HCT116 (cell line): ENCODE data around the gene CDC14A. TPM values are rescaled to one million over a fixed set of nuclear protein-coding genes. Genes with fewer than 3 reads are reported as not detected.

ENCODE experiments used
- ATAC-seq: fragments of 200-7000 bp; cut with Tn5 transposase; 2 replicates; pipeline ENCODE4 v1.9.1; 2020; ENCODE audit warnings: mild to moderate bottlenecking, moderate library complexity
- BruUV-seq: library from RNA; stranded (reverse); fragments of 400-500 nt; replicated peaks from 2 replicates; lab custom pipeline; 2021; lab: Mats Ljungman, UMichigan
- CTCF ChIA-PET: fragments of 300-600 bp; sonication (Branson Sonifier 250); formaldehyde crosslinking; loops from one replicate; lab custom pipeline; 2021; ENCODE audit warnings: antibody characterized with exemption; lab: Charles Lee
- POLR2A ChIA-PET: fragments of 300-600, 350-600 bp; sonication (Branson Sonifier 250); formaldehyde crosslinking; loops from one replicate; lab custom pipeline; 2021; ENCODE audit warnings: antibody characterized with exemption; lab: Charles Lee
- RAD21 ChIA-PET, 2 experiments: fragments of 300-600 bp; sonication (Branson Sonifier 250); formaldehyde crosslinking; loops; one replicate each; lab custom pipeline; 2023; ENCODE audit warnings: low total read pairs in 2 of 2; ENCODE audit not compliant: uncharacterized antibody in 2 of 2, unreplicated experiment in 2 of 2, low non-redundant PET in 1 of 2; lab: Charles Lee
- DNase-seq: peaks from one replicate; pipeline ENCODE4 v3.0.0-alpha.2; 2010; ENCODE audit warnings: low read depth, low spot score
- H2AFZ ChIP-seq: fragments of 200-600 bp; shearing (Covaris generic), sonication (generic); 2 replicates; pipeline ENCODE4 v1.6.1; 2017; ENCODE audit warnings: low read depth, mixed run types, mixed read lengths, antibody characterized with exemption, low read length; ENCODE audit not compliant: poor library complexity, severe bottlenecking
- H3K27ac ChIP-seq: 2 replicates; pipeline ENCODE4 v1.5.1; 2012; ENCODE audit warnings: low read depth, low read length
- H3K27me3 ChIP-seq: fragments of 200-600 bp; sonication (generic); 2 replicates; pipeline ENCODE4 v1.6.1; 2016; ENCODE audit warnings: mixed run types, low read length, mixed read lengths; ENCODE audit not compliant: insufficient read depth
- H3K36me3 ChIP-seq, 2 experiments: fragments of 200-500 bp in 1 of 2; fragments of 200-600 bp in 1 of 2; sonication (Bioruptor generic) in 1 of 2; sonication (generic) in 1 of 2; 2 replicates each; pipeline versions ENCODE4 v1.5.1 to v1.6.1; 2014 to 2016; ENCODE audit warnings: low read length in 2 of 2, inconsistent platforms in 1 of 2, mixed read lengths in 1 of 2, mixed run types in 1 of 2; ENCODE audit not compliant: insufficient read depth in 2 of 2, control insufficient read depth in 1 of 2
- H3K4me1 ChIP-seq, 2 experiments: fragments of 200-600 bp in 1 of 2; sonication (generic) in 1 of 2; 2 replicates each; pipeline versions ENCODE4 v1.5.1 to v1.6.1; 2012 to 2017; ENCODE audit warnings: low read length in 2 of 2, inconsistent platforms in 1 of 2, mild to moderate bottlenecking in 1 of 2, mixed read lengths in 1 of 2, mixed run types in 1 of 2, moderate library complexity in 1 of 2; ENCODE audit not compliant: insufficient read depth in 2 of 2, control insufficient read depth in 1 of 2
- H3K4me2 ChIP-seq: fragments of 200-600 bp; sonication (generic); 2 replicates; pipeline ENCODE4 v1.6.1; 2017; ENCODE audit warnings: mixed run types, low read length, mixed read lengths
- H3K4me3 ChIP-seq, 2 experiments: fragments of 200-600 bp in 1 of 2; sonication (generic) in 1 of 2; replicated peaks in 1 of 2; 2 replicates each; pipeline ENCODE4 v1.5.1; 2011 to 2016; ENCODE audit warnings: low read length in 2 of 2, control low read depth in 1 of 2, low read depth in 1 of 2, mild to moderate bottlenecking in 1 of 2, mixed read lengths in 1 of 2, mixed run types in 1 of 2
- H3K79me2 ChIP-seq: fragments of 200-600 bp; sonication (generic); 2 replicates; pipeline ENCODE4 v1.6.1; 2017; ENCODE audit warnings: mild to moderate bottlenecking, mixed run types, low read length, moderate library complexity, mixed read lengths; ENCODE audit not compliant: insufficient read depth
- H3K9ac ChIP-seq: fragments of 200-600 bp; sonication (generic); 2 replicates; pipeline ENCODE4 v1.6.1; 2016; ENCODE audit warnings: low read length, mixed read lengths
- H3K9me2 ChIP-seq: fragments of 200-600 bp; sonication (generic), shearing (Covaris generic); 2 replicates; pipeline ENCODE4 v1.6.1; 2017; ENCODE audit warnings: mixed run types, mild to moderate bottlenecking, moderate library complexity; ENCODE audit not compliant: insufficient read depth
- H3K9me3 ChIP-seq, 2 experiments: fragments of 200-500 bp in 1 of 2; fragments of 200-600 bp in 1 of 2; sonication (Bioruptor generic) in 1 of 2; sonication (generic) in 1 of 2; 2 replicates each; pipeline ENCODE4 v1.6.1; 2014 to 2017; ENCODE audit warnings: low read length in 2 of 2, mixed read lengths in 2 of 2, inconsistent platforms in 1 of 2, low read depth in 1 of 2, mild to moderate bottlenecking in 1 of 2, mixed run types in 1 of 2, moderate library complexity in 1 of 2; ENCODE audit not compliant: control insufficient read depth in 1 of 2, insufficient read depth in 1 of 2
- H4K20me1 ChIP-seq: fragments of 200-600 bp; sonication (generic), shearing (Covaris generic); 2 replicates; pipeline ENCODE4 v1.6.1; 2017; ENCODE audit warnings: mixed run types, mild to moderate bottlenecking, moderate library complexity; ENCODE audit not compliant: insufficient read depth
- CBX3 ChIP-seq: IDR thresholded peaks from 2 replicates; pipeline ENCODE4 v1.6.1; 2012; ENCODE audit warnings: low read depth
- CEBPB ChIP-seq: IDR thresholded peaks from 2 replicates; pipeline ENCODE4 v1.6.1; 2012; ENCODE audit warnings: low read depth
- EGR1 ChIP-seq: IDR thresholded peaks from 2 replicates; pipeline ENCODE4 v1.6.1; 2012; ENCODE audit warnings: low read depth
- ELF1 ChIP-seq: IDR thresholded peaks from 2 replicates; pipeline ENCODE4 v1.6.1; 2012; ENCODE audit warnings: low read depth, borderline replicate concordance
- EZH2 ChIP-seq: fragments of 200-600 bp; sonication (generic); IDR thresholded peaks from 2 replicates; pipeline ENCODE4 v1.6.1; 2017; ENCODE audit warnings: antibody characterized with exemption, mixed run types
- EZH2phosphoT487 ChIP-seq: fragments of 200-600 bp; IDR thresholded peaks from 2 replicates; pipeline ENCODE4 v1.6.1; 2018; ENCODE audit warnings: antibody characterized with exemption, borderline replicate concordance
- FOSL1 ChIP-seq: IDR thresholded peaks from 2 replicates; pipeline ENCODE4 v1.6.1; 2012; ENCODE audit warnings: low read depth
- JUND ChIP-seq: IDR thresholded peaks from 2 replicates; pipeline ENCODE4 v1.6.1; 2012
- POLR2A ChIP-seq: IDR thresholded peaks from 2 replicates; pipeline ENCODE4 v1.7.0; 2011; ENCODE audit warnings: borderline replicate concordance; ENCODE audit not compliant: insufficient read depth, insufficient read length; ENCODE audit errors: extremely low read depth
- POLR2AphosphoS5 ChIP-seq: IDR thresholded peaks from 2 replicates; pipeline ENCODE4 v1.6.1; 2011; ENCODE audit warnings: mild to moderate bottlenecking, low read depth, low read length, moderate library complexity
- RAD21 ChIP-seq: IDR thresholded peaks from 2 replicates; pipeline ENCODE4 v1.6.1; 2012; ENCODE audit warnings: low read depth, mild to moderate bottlenecking
- SP1 ChIP-seq: IDR thresholded peaks from 2 replicates; pipeline ENCODE4 v1.6.1; 2012; ENCODE audit warnings: low read depth
- SRF ChIP-seq: IDR thresholded peaks from 2 replicates; pipeline ENCODE4 v1.6.1; 2012; ENCODE audit warnings: low read depth
- TCF7L2 ChIP-seq: IDR thresholded peaks from 2 replicates; pipeline ENCODE4 v1.7.0; 2011; ENCODE audit warnings: borderline replicate concordance, inconsistent platforms; ENCODE audit not compliant: insufficient read depth, insufficient read length; ENCODE audit errors: extremely low read depth
- YY1 ChIP-seq: IDR thresholded peaks from 2 replicates; pipeline ENCODE4 v1.6.1; 2011; ENCODE audit warnings: low read length, low read depth, moderate library complexity, mild to moderate bottlenecking; ENCODE audit not compliant: insufficient replicate concordance; ENCODE audit errors: extremely low read depth
- intact Hi-C: fragments of 100-400 bp; cut with micrococcal nuclease; formaldehyde crosslinking; loops from 2 replicates; pipeline ENCODE4 v1.10.0; 2022
- total RNA-seq: library from RNA; stranded (reverse); gene quantifications from one replicate; pipeline ENCODE4 v1.2.1, GENCODE V29; 2021; ENCODE audit not compliant: unreplicated experiment
- TF ChIP-seq, protein P1 (sequence below): IDR thresholded peaks from 2 replicates; pipeline ENCODE4 v1.6.1; 2012
- TF ChIP-seq, protein P2 (sequence below): IDR thresholded peaks from 2 replicates; pipeline ENCODE4 v1.6.1; 2012
- TF ChIP-seq, protein P3 (sequence below): IDR thresholded peaks from 2 replicates; pipeline ENCODE4 v1.6.1; 2012; ENCODE audit warnings: low read depth
- TF ChIP-seq, protein P4 (sequence below), 3 experiments: fragments of 200-600 bp in 1 of 3; sonication (generic) in 1 of 3; IDR thresholded peaks in 2 of 3; conservative IDR thresholded peaks in 1 of 3; 2 replicates each; pipeline ENCODE4 v1.5.1; 2012 to 2017; ENCODE audit warnings: low read depth in 2 of 3, low read length in 2 of 3, antibody characterized with exemption in 1 of 3, borderline replicate concordance in 1 of 3, control low read depth in 1 of 3, mild to moderate bottlenecking in 1 of 3, mixed read lengths in 1 of 3, mixed run types in 1 of 3, moderate library complexity in 1 of 3; ENCODE audit not compliant: insufficient read depth in 1 of 3

Gene CDC14A
- total RNA-seq, 1 experiment from 2014 or later: 5.1 TPM

DNA sequence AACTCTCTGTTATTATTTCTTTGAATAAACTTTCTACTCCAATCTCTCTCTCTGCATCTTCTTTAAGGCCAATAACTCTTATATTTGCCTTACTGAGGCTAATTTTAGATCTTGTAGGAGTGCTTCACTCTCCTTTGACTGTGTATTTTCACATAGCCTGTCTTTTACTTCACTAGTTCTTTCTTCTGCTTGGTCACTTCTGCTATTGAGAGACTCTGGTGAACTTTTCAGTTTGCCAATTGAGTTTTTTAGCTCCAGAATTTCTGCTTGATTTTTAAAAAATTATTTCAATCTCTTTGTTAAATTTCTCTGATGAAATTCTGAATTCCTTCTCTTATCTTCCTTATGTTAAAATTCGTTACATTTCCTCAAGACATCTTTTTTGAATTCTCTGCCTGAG lies 203.9 kb downstream of the CDC14A start:
- Histone ChIP-seq H2AFZ (no peak overlapping the region), H3K9me2 (no peaks in the 10 kb centered on the region), H3K27me3 (no peaks in the 10 kb centered on the region), H3K4me2 (no peak overlapping the region), H3K9me3 (peaks cover 0 to 3% of the 10 kb centered on the region in 2 experiments; a peak in 1 of 4 replicates), H3K79me2 (no peaks in the 10 kb centered on the region), H4K20me1 (no peaks in the 10 kb centered on the region), H3K27ac (no peak overlapping the region), H3K9ac (no peak overlapping the region), H3K4me1 (no peaks in the 10 kb centered on the region; a peak in 1 of 4 replicates), H3K36me3 (no peaks in the 10 kb centered on the region), H3K4me3 (no peak overlapping the region)
- intact Hi-C loops: no loop called here
- no peak for TF ChIP-seq RAD21
- TF ChIP-seq, protein P1, sequence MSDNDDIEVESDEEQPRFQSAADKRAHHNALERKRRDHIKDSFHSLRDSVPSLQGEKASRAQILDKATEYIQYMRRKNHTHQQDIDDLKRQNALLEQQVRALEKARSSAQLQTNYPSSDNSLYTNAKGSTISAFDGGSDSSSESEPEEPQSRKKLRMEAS: no peak
- no peak for TF ChIP-seq EZH2
- no peak for TF ChIP-seq CEBPB
- no peak for TF ChIP-seq POLR2AphosphoS5
- no peak for TF ChIP-seq YY1
- TF ChIP-seq, protein P2, sequence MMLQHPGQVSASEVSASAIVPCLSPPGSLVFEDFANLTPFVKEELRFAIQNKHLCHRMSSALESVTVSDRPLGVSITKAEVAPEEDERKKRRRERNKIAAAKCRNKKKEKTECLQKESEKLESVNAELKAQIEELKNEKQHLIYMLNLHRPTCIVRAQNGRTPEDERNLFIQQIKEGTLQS: no peak
- TF ChIP-seq POLR2A: no peak
- no peak for TF ChIP-seq SP1
- TF ChIP-seq FOSL1: no peak
- TF ChIP-seq TCF7L2: no peak
- TF ChIP-seq CBX3: no peak
- TF ChIP-seq, protein P3, sequence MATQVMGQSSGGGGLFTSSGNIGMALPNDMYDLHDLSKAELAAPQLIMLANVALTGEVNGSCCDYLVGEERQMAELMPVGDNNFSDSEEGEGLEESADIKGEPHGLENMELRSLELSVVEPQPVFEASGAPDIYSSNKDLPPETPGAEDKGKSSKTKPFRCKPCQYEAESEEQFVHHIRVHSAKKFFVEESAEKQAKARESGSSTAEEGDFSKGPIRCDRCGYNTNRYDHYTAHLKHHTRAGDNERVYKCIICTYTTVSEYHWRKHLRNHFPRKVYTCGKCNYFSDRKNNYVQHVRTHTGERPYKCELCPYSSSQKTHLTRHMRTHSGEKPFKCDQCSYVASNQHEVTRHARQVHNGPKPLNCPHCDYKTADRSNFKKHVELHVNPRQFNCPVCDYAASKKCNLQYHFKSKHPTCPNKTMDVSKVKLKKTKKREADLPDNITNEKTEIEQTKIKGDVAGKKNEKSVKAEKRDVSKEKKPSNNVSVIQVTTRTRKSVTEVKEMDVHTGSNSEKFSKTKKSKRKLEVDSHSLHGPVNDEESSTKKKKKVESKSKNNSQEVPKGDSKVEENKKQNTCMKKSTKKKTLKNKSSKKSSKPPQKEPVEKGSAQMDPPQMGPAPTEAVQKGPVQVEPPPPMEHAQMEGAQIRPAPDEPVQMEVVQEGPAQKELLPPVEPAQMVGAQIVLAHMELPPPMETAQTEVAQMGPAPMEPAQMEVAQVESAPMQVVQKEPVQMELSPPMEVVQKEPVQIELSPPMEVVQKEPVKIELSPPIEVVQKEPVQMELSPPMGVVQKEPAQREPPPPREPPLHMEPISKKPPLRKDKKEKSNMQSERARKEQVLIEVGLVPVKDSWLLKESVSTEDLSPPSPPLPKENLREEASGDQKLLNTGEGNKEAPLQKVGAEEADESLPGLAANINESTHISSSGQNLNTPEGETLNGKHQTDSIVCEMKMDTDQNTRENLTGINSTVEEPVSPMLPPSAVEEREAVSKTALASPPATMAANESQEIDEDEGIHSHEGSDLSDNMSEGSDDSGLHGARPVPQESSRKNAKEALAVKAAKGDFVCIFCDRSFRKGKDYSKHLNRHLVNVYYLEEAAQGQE: no peak
- no peak for TF ChIP-seq EGR1
- no peak for TF ChIP-seq EZH2phosphoT487
- TF ChIP-seq SRF: no peak
- TF ChIP-seq, protein P4, sequence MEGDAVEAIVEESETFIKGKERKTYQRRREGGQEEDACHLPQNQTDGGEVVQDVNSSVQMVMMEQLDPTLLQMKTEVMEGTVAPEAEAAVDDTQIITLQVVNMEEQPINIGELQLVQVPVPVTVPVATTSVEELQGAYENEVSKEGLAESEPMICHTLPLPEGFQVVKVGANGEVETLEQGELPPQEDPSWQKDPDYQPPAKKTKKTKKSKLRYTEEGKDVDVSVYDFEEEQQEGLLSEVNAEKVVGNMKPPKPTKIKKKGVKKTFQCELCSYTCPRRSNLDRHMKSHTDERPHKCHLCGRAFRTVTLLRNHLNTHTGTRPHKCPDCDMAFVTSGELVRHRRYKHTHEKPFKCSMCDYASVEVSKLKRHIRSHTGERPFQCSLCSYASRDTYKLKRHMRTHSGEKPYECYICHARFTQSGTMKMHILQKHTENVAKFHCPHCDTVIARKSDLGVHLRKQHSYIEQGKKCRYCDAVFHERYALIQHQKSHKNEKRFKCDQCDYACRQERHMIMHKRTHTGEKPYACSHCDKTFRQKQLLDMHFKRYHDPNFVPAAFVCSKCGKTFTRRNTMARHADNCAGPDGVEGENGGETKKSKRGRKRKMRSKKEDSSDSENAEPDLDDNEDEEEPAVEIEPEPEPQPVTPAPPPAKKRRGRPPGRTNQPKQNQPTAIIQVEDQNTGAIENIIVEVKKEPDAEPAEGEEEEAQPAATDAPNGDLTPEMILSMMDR (IDR thresholded peaks at IDR 0.05 in 2 of 3, conservative IDR thresholded peaks at IDR 0.05 in 1 of 3; ENCODE audit: borderline replicate concordance in 1 of 3, insufficient read depth in 1 of 3, low read depth in 2 of 3, low read length in 2 of 3): no peak
- TF ChIP-seq ELF1: no peak
- no peak for TF ChIP-seq JUND
- CTCF ChIA-PET: no interaction called here
- DNase-seq (no peak), ATAC-seq (no peak)
- no TSS peak for BruUV-seq
- POLR2A ChIA-PET: no interaction called here
- RAD21 ChIA-PET: no interaction called here
